Measurements from ENCODE around the gene SH3PXD2A.

SH3PXD2A gene

GRCh38 chr10:103546401-103546800 is 309.0 kb downstream of the SH3PXD2A start:
- H3K4me3 ChIP-seq (ENCODE audit: low read depth, low read length): no peak overlapping the region
- in situ Hi-C loops (cut with HindIII; ENCODE audit: low sequenced_read_pairs): no loop called here
- no peak for DNase-seq (ENCODE audit: low read depth, low spot score)
- TF ChIP-seq CTCF (IDR thresholded peaks at IDR 0.05; ENCODE audit: low read depth, low read length): no peak

- DNase-seq (ENCODE audit: low read depth, low spot score): no peak
- no peak overlapping the region for H3K4me3 ChIP-seq (ENCODE audit: low read depth, low read length)
- in situ Hi-C loops (cut with HindIII; ENCODE audit: low sequenced_read_pairs): no loop called here
- TF ChIP-seq CTCF (IDR thresholded peaks at IDR 0.05; ENCODE audit: low read depth, low read length): no peak
These were observed 309.6 kb downstream of the SH3PXD2A start for GRCh38 chr10:103545771-103546281.

- TF ChIP-seq CTCF (IDR thresholded peaks at IDR 0.05; ENCODE audit: low read depth, low read length): no peak
- in situ Hi-C loops (cut with HindIII; ENCODE audit: low sequenced_read_pairs): no loop called here
- H3K4me3 ChIP-seq (ENCODE audit: low read depth, low read length): no peak overlapping the region
- DNase-seq (ENCODE audit: low read depth, low spot score): no peak
These were observed 310.0 kb downstream of the SH3PXD2A start for GRCh38 chr10:103545366-103545765.

- in situ Hi-C loops (cut with HindIII; ENCODE audit: low sequenced_read_pairs): no loop called here
- DNase-seq (ENCODE audit: low read depth, low spot score): no peak
- no peak overlapping the region for H3K4me3 ChIP-seq (ENCODE audit: low read depth, low read length)
- TF ChIP-seq CTCF (IDR thresholded peaks at IDR 0.05; ENCODE audit: low read depth, low read length): no peak
These were observed 310.6 kb downstream of the SH3PXD2A start for GRCh38 chr10:103544657-103545310.
